GM12873 (cell line): Measurements from ENCODE around the gene C9orf72.

Experiments
- CTCF ChIP-seq: IDR thresholded peaks from 2 replicates; pipeline ENCODE4 v1.5.1; 2012; ENCODE audit warnings: low read depth, mild to moderate bottlenecking, moderate library complexity, low read length, control low read depth; ENCODE audit not compliant: insufficient read depth; ENCODE audit errors: missing control alignments

Gene C9orf72

GRCh38 chr9:27499451-27499850 is 73.8 kb downstream of the C9orf72 start:
- no peak for TF ChIP-seq CTCF

DNA sequence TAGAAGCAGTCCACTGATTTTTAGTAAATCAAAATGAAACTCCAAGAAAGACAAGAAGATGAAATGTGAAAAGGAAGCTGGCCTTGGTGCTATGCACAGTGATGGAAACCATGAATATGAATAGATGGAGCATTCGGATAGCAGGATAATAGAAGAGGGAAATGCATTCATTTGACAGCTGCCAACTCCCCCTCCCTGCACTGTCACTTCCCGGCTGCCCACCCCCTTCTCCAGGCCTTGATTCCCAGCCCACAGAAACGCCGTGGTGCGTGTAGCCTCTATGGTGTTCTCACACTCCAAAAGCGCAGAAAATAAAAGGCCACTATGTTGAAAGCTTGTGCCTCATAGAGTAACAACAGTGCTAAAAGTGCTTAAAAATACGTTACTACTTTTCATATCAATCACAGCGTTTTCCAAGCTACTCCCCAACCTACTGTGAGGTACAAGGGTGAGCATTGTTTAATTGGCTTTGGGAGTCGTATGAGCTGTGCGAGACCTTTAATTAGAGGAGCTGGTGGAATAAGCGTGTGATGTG is 75.3 kb downstream of the C9orf72 start:
- TF ChIP-seq CTCF = no peak
